Measurements from ENCODE around the gene RASA1. TPM values are rescaled to one million over a fixed set of nuclear protein-coding genes. Genes with fewer than 3 reads are reported as not detected.

The RASA1 gene
- 24.1 TPM for total RNA-seq (2013)
- 10 to 100 TPM in 1 of 3 donors, 1 to 10 TPM in 2; 2.1 to 20.1 (median 4.0) TPM for polyA plus RNA-seq
- 8.5 and 10.4 TPM in 2 replicates for polyA minus RNA-seq
- total RNA-seq = 25.0 to 49.3 (median 40.1) reads per million in 11 experiments

GRCh38 chr5:87267574-87268125 is at the start of gene RASA1:
Gene RASA1 (plus strand): TSS chr5:87267883. CDS start chr5:87268452, 569 bp downstream.
- H3K9me3 Mint-ChIP-seq = no peaks in the 10 kb centered on the region
- Histone ChIP-seq H3K4me2 (replicated peaks; ENCODE audit: extremely low read depth, low read length, poor library complexity, severe bottlenecking) (peak within 1 kb of the TSS; percentile 70), H3K4me3 (replicated peaks in 1 of 3; ENCODE audit: low read depth in 2 of 3, low read length in 3 of 3) (peak within 1 kb of the TSS; percentile 46 to 88 (median 80)), H3K27ac (ENCODE audit: low read depth in 1 of 2, low read length in 2 of 2) (peak within 1 kb of the TSS; percentile 78 to 85), H3K27me3 (ENCODE audit: control insufficient read depth in 2 of 2, insufficient read depth in 2 of 2, low read length in 2 of 2) (no peaks in the 10 kb centered on the region), H3K79me2 (ENCODE audit: insufficient read depth, low read length) (peaks cover 47% of the 10 kb centered on the region), H3K9me3 (replicated peaks in 1 of 2; ENCODE audit: control insufficient read depth in 1 of 2, insufficient read depth in 1 of 2, low read length in 2 of 2) (no peaks in the 10 kb centered on the region), H2AFZ (ENCODE audit: insufficient read depth, low read depth, low read length, poor library complexity, severe bottlenecking) (peak within 1 kb of the TSS; percentile 86), H3K9ac (ENCODE audit: insufficient read depth, low read length, poor library complexity, severe bottlenecking) (peak within 1 kb of the TSS; percentile 76), H4K20me1 (ENCODE audit: insufficient read depth, low read length) (peaks cover 39% of the 10 kb centered on the region), H3K36me3 (replicated peaks in 1 of 2; ENCODE audit: control insufficient read depth in 1 of 2, insufficient read depth in 2 of 2, low read length in 2 of 2) (no peaks in the 10 kb centered on the region), H3K4me1 (ENCODE audit: control insufficient read depth in 1 of 2, insufficient read depth in 2 of 2, low read length in 2 of 2) (peaks cover 14 to 37% of the 10 kb centered on the region in 2 donors)
- intact Hi-C loops (cut with micrococcal nuclease) = loop anchor here (10.0 kb wide), 1 partner anchor 147 kb away; the partner anchor contains the start of gene CCNH (in 2 of the 2)
- peak within 1 kb of the TSS; percentile 87 to 98 (median 95) for H3K27ac Mint-ChIP-seq
- H3K27me3 Mint-ChIP-seq (ENCODE audit: low read depth in 3 of 3) = peaks cover 0 to 1% (median 0%) of the 10 kb centered on the region in 3 donors
- peaks cover 2 to 9% of the 10 kb centered on the region in 2 donors for H3K36me3 Mint-ChIP-seq
- DNase-seq = peak; percentile 82 to 89 (median 85)
- TF ChIP-seq CTCF (IDR thresholded peaks at IDR 0.05) = no peak
- peaks cover 36% of the 10 kb centered on the region for H3K4me1 Mint-ChIP-seq
- H3K4me3 Mint-ChIP-seq = peak within 1 kb of the TSS; percentile 97 to 100
- WGBS (ENCODE audit: insufficient coverage) = under 1% methylated on average over 37 of the region's 46 CpGs

GRCh38 chr5:87229780-87230179 is 37.9 kb upstream of the RASA1 start:
- no peak overlapping the region for H3K27ac Mint-ChIP-seq

More at GRCh38 chr5:87229780-87230179, 37.9 kb upstream of the RASA1 start:
- Histone ChIP-seq H3K79me2 (ENCODE audit: insufficient read depth, low read length) (no peaks in the 10 kb centered on the region), H3K36me3 (replicated peaks in 1 of 2; ENCODE audit: control insufficient read depth in 1 of 2, insufficient read depth in 2 of 2, low read length in 2 of 2) (no peaks in the 10 kb centered on the region), H3K9ac (ENCODE audit: insufficient read depth, low read length, poor library complexity, severe bottlenecking) (no peak overlapping the region), H2AFZ (ENCODE audit: insufficient read depth, low read depth, low read length, poor library complexity, severe bottlenecking) (no peak overlapping the region), H3K27ac (ENCODE audit: low read depth in 1 of 2, low read length in 2 of 2) (no peak overlapping the region), H3K9me3 (replicated peaks in 1 of 2; ENCODE audit: control insufficient read depth in 1 of 2, insufficient read depth in 1 of 2, low read length in 2 of 2) (no peaks in the 10 kb centered on the region), H4K20me1 (ENCODE audit: insufficient read depth, low read length) (no peaks in the 10 kb centered on the region), H3K4me2 (replicated peaks; ENCODE audit: extremely low read depth, low read length, poor library complexity, severe bottlenecking) (no peak overlapping the region), H3K4me1 (ENCODE audit: control insufficient read depth in 1 of 2, insufficient read depth in 2 of 2, low read length in 2 of 2) (no peaks in the 10 kb centered on the region), H3K27me3 (ENCODE audit: control insufficient read depth in 2 of 2, insufficient read depth in 2 of 2, low read length in 2 of 2) (no peaks in the 10 kb centered on the region), H3K4me3 (replicated peaks in 1 of 3; ENCODE audit: low read depth in 2 of 3, low read length in 3 of 3) (no peak overlapping the region)
- Mint-ChIP-seq H3K9me3 (no peaks in the 10 kb centered on the region), H3K4me1 (no peaks in the 10 kb centered on the region), H3K36me3 (no peaks in the 10 kb centered on the region), H3K4me3 (no peak overlapping the region), H3K27me3 (ENCODE audit: low read depth in 3 of 3) (no peaks in the 10 kb centered on the region)
- no peak for DNase-seq
- no peak for TF ChIP-seq CTCF (IDR thresholded peaks at IDR 0.05)
- intact Hi-C loops (cut with micrococcal nuclease) = no loop called here
- WGBS (ENCODE audit: insufficient coverage) = no CpG with 5 or more reads among the region's 2 CpGs
